Measurements from ENCODE around the gene VEZT. TPM values are rescaled to one million over a fixed set of nuclear protein-coding genes. Genes with fewer than 3 reads are reported as not detected.

The VEZT gene

GRCh38 chr12:95351748-95352147 lies 134.1 kb downstream of the VEZT start:
- Histone ChIP-seq H3K4me3 (ENCODE audit: low read length) (no peak overlapping the region), H3K56ac (ENCODE audit: low read length) (no peak overlapping the region), H3K79me1 (ENCODE audit: low read length) (no peaks in the 10 kb centered on the region), H3K36me3 (ENCODE audit: control insufficient read depth, insufficient read depth, low read length) (no peaks in the 10 kb centered on the region), H2BK5ac (ENCODE audit: low read length) (no peak overlapping the region), H2BK120ac (ENCODE audit: low read depth, low read length) (no peak overlapping the region), H2BK15ac (replicated peaks; ENCODE audit: low read depth) (no peak overlapping the region), H3K27ac (ENCODE audit: low read depth, low read length) (no peak overlapping the region), H3K23ac (ENCODE audit: low read length) (no peak overlapping the region), H4K8ac (ENCODE audit: low read depth, low read length) (no peak overlapping the region), H3K18ac (ENCODE audit: low read length) (no peak overlapping the region), H3K4me2 (ENCODE audit: low read length) (no peak overlapping the region), H3K4me1 (ENCODE audit: control insufficient read depth, low read depth, low read length) (no peaks in the 10 kb centered on the region), H3K79me2 (ENCODE audit: control insufficient read depth, insufficient read depth, low read length) (no peaks in the 10 kb centered on the region), H3K27me3 (ENCODE audit: insufficient read depth, low read length, poor library complexity) (no peaks in the 10 kb centered on the region), H2AK5ac (ENCODE audit: low read length) (no peak overlapping the region), H3K9ac (ENCODE audit: low read length) (no peak overlapping the region), H4K5ac (ENCODE audit: low read length) (no peak overlapping the region), H3K4ac (ENCODE audit: low read depth, low read length) (no peak overlapping the region)
- peak; percentile 34 for DNase-seq
- WGBS (ENCODE audit: extremely low coverage, insufficient coverage, low lambda C conversion rate) = no CpG with 5 or more reads among the region's 6 CpGs

Small RNA genes lying within 50 kb of the gene (small RNA-seq; reads per million reads assigned to genes)
- gene MIR331 (ENCODE audit: insufficient read depth) (253 reads per million, percentile 97 among the genes with 10 or more reads in this experiment), gene MIR3685 (ENCODE audit: insufficient read depth) (3.0 reads per million, percentile 46 among the genes with 10 or more reads in this experiment), gene RF00019 (ENCODE audit: insufficient read depth) (not detected), gene RNU6-808P (ENCODE audit: insufficient read depth) (not detected)
